GM21367 (cell line): ENCODE data around the gene DHX34.

ENCODE experiments used
- ATAC-seq: cut with Tn5 transposase; IDR thresholded peaks from one replicate; pipeline ENCODE4 v1.9.1; 2021; ENCODE audit not compliant: unreplicated experiment

Gene DHX34

DNA sequence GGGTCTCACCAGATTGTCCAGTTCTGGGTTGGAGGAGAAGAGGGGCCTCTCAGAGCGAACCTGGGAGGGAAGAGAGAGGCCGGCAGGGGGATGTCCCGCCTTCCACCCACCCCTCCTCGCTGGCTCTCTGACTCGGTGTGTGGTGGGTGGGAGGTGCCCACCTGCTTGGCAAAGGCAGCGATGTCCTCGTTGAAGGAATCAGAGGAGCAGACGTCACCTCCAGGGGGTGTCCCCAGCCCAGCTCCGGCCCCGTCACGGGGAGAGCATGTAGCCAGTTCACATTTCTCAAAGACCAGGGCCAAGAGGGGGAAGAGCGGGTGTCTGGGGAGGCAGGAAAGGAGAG is 67.5 kb downstream of the DHX34 start:
- ATAC-seq, result no peak

DNA sequence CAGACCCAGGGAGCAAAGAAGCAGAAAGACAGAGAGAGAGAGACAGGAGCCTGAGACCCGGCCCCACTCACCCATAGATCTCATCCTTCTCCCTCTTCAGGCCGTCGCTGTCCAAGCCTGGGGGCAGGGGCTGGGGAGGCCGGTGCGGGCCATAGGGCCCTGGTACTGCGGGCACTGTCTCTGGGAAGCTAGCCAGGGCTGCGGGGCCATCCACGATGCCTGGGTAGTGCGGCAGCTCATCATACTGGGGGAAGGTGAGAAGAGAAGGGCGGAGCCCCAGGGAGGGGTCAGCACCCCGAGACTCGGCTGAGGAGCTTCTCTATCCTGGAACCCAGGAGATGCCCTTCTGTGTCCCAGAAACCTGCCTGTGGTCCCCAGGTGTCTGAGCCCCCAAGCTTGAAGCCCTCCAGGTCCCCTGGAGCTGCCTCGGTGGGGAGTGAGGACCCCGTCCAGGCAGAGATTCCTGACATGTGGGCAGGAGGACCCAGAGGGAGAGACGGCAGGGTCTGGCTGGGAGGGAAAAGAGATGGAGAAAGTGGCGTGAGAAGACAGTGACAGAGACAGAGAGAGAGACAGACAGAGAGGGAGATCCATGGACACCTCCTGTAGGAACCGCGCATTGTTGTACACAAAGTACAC is 68.1 kb downstream of the DHX34 start:
- ATAC-seq, result no peak

GRCh38 chr19:47417746-47418691 is 68.9 kb downstream of the DHX34 start:
- no peak for ATAC-seq

GRCh38 chr19:47418692-47419029 is 69.5 kb downstream of the DHX34 start:
- no peak for ATAC-seq

- no peak for ATAC-seq
Observed at GRCh38 chr19:47419030-47419783, 70.1 kb downstream of the DHX34 start, which contains the start of gene MEIS3. TSS of gene MEIS3 (minus strand) at chr19:47419527. CDS start at chr19:47419081, 446 bp downstream.

DNA sequence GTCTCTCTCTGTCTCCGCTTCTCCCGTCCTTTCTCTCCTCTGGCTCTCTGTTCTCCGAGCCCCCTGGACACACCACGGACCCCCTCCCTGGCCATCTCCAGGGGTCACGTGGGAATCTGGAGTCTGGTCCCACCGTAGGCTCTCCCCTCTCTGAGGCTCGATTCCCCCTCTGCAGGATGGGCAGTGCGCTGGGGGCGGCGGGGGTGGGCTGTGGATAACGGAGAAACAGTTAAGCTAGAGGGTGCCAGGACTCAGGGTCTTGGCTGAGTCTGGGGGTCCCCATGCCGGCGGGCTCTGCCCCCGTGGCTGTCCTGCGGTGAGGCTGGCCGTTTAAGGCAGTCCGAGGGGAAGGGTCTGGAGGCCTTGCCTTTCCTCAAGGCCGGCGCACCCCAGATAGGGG is 70.7 kb downstream of the DHX34 start:
- ATAC-seq, result no peak

GRCh38 chr19:47421244-47421786 is 72.2 kb downstream of the DHX34 start:
- ATAC-seq, result no peak

DNA sequence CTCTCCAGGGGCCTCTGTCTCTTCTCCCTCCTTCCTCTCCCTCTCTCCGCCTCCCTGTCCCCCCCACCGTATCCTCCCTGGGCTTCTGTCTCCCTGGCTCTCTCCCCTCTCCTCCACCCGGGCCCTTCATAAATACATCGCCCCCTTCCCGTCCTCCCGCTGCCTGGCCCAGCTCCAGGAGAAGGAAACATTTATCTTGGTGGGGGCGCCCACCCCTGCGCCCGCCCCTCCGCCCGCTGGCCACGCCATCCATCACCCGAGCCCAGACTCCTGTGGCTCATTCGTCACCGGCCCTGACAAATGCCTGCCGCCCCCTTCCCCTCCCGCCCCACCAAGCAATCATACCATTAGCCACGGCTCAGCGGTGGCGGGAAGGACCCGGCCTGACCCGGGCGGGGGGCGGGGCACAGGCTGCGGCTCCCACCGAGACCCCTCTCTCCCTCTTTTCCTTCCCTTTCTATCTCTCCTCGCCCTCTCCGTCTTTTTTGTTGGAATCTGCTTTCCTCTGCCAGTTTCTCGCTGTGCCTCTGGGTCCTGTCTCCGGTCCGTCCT is 72.8 kb downstream of the DHX34 start:
- ATAC-seq, result no peak

DNA sequence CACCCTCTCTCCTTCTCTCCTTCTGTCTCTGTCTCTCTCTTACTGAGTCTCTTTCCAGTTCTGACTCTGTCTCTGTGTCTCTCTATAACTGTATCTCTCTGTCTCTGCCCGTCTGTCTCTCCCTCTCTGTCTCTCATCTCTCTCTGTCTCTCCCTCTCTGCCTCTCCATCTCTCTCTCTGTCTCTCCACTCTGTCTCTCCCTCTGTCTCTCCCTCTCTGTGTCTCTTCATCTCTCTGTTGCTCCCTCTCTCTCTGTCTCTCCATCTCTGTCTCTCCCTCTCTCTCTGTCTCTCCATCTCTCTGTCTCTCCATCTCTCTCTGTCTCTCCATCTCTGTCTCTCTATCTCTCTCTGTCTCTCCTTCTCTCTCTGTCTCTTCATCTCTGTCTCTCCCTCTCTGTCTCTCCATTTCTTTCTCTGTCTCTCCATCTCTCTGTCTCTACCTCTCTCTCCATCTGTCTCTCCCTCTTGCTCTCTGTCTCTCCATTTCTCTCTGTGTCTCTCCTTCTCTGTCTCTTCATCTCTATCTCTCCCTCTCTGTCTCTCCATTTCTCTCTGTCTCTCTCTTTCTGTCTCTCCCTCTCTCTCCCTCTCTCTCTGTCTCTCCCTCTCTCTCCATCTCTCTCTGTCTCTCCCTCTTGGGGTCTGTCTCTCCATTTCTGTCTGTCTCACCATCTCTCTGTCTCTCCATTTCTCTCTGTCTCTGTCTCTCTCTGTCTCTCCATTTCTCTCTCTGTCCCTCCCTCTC is 73.5 kb downstream of the DHX34 start:
- no peak for ATAC-seq

DNA sequence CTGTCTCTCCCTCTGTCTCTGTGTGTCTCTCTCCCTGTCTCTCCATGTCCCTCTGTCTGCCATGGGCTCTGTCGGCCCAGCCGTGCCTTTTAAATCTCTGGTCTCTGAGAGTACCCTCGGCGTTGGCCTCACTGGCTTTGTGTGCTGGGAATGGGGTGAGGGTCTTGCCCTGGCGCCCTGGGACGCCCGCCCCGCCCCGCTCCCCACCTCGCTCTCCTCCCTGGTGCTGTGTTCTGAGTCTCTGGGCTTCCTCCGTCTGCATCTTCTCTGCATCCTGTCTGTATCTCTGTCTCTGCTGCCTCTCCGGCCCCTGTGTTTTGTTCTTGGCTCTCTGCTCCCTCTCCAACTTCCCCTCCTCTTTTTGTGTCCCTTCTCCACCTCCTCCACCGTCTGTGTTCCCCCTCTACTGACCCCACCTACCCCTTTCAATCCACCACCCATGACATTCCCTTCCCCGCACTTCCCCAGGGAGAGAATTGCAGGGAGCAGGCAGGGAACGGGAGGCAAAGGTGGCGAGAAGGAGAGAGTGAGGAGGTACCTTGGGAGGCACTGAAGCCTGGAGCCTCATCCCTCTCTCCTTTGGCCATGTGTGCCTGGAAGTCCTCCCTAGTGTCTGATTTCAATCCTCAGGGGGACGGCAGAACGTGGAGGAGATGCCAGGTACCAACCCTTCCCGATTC is 74.2 kb downstream of the DHX34 start:
- no peak for ATAC-seq

GRCh38 chr19:47427241-47428176 is 78.4 kb downstream of the DHX34 start:
- no peak for ATAC-seq

DNA sequence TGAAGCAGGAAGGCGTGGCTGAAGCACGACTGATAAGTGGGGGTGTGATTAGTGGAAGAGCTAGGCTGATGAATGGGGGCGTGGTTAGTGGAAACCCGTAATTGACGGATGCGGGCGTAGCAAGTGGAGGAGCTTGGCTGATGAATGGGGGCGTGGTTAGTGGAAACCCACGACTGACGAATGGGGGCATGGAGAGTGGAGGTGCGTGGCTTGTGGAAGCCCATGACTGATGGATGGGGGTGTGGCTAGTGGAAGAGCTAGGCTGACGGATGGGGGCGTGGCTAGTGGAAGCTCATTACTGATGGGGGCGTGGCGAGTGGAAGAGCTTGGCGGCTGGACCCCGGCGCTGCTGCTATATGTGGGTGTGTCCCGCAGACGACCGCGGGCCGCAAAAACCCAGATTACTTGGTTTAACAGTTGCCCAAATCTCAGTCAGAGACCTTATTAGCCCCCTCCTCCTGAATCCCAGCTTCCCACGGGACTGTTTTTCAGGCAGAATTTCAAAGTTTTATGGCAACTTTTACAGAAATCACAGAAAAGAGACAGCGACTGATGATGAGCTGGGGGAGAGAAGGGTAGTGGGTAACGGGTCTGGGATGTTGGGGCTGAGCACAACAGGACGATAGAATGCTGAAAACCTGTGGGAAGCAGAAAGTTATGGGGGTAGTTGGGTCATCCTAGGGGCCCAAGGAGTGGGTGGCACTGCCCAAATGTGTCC is 79.2 kb downstream of the DHX34 start:
- no peak for ATAC-seq

GRCh38 chr19:47429140-47429793 is 80.2 kb downstream of the DHX34 start:
- ATAC-seq, result no peak

GRCh38 chr19:47430041-47430802 is 81.1 kb downstream of the DHX34 start:
- ATAC-seq, result no peak

DNA sequence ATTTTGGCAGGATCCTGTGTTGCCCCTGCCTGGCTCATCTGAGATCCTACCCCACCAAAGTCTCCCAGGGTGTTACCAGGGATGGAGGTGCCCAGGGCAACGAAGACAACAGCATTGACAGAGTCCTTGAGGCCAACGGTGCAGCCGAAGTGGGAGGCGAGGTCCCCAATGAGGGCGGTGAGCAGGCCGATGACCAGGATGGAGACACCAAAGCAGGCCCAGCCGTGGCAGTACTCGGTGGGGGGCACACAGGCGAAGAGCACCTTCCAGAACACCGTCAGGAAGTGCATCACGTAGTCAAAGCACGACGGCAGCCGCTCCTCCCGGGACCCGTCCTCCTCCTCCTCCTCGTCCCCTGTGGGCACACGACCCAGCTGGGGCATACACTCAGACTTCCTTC is 83.0 kb downstream of the DHX34 start:
- no peak for ATAC-seq
